Esophagus (tissue), 2 donors: ENCODE data around the gene POPDC3. TPM values are rescaled to one million over a fixed set of nuclear protein-coding genes. Genes with fewer than 3 reads are reported as not detected.

Source experiments
- H3K27ac ChIP-seq, 2 donors: one replicate each; pipeline ENCODE4 v1.5.1; 2013; ENCODE audit warnings: low read depth in 2 of 2, mild to moderate bottlenecking in 2 of 2, inconsistent platforms in 1 of 2, low read length in 1 of 2, moderate library complexity in 1 of 2
- H3K27me3 ChIP-seq, 2 donors: one replicate each; pipeline ENCODE4 v1.6.1; 2013; ENCODE audit warnings: low read length in 2 of 2, control low read depth in 1 of 2, mild to moderate bottlenecking in 1 of 2; ENCODE audit not compliant: insufficient read depth in 2 of 2, control insufficient read depth in 1 of 2
- H3K36me3 ChIP-seq, 2 donors: one replicate each; pipeline ENCODE4 v1.6.1; 2013; ENCODE audit warnings: low read length in 1 of 2; ENCODE audit not compliant: control insufficient read depth in 2 of 2, insufficient read depth in 2 of 2
- H3K4me1 ChIP-seq, 2 donors: one replicate each; pipeline ENCODE4 v1.6.1; 2013; ENCODE audit warnings: low read length in 1 of 2; ENCODE audit not compliant: control insufficient read depth in 2 of 2, insufficient read depth in 2 of 2
- H3K4me3 ChIP-seq, 2 donors: one replicate each; pipeline ENCODE4 v1.5.1; 2013; ENCODE audit warnings: low read length in 2 of 2, mild to moderate bottlenecking in 2 of 2, low read depth in 1 of 2, moderate library complexity in 1 of 2
- H3K9me3 ChIP-seq, 2 donors: one replicate each; pipeline ENCODE4 v1.6.1; 2013; ENCODE audit warnings: mild to moderate bottlenecking in 2 of 2, low read depth in 1 of 2, low read length in 1 of 2, moderate library complexity in 1 of 2; ENCODE audit not compliant: control insufficient read depth in 2 of 2, insufficient read depth in 1 of 2
- WGBS, 2 donors: extraction: QIAGEN DNeasy Blood & Tissue Kit; methylation state at CpG; one replicate each; pipeline ENCODE4 v1.1.7; 2013; 5-methylcytosine and 5-hydroxymethylcytosine counted together
- polyA plus RNA-seq, 2 donors: library from polyadenylated mRNA; stranded (reverse); fragments of 200-250 nt; gene quantifications; one replicate each; pipeline ENCODE4 v1.2.3, GENCODE V29; 2013
- donor health status: healthy with polysubstance abuse.
- donor health status: Bipolar disorder and iron deficiency.

POPDC3 gene
- polyA plus RNA-seq, 2 donors, result 0.24 TPM; not detected in 1

GRCh38 chr6:105200133-105200730 lies 20.4 kb upstream of the POPDC3 start:
- H3K4me1 ChIP-seq, result no peaks in the 10 kb centered on the region
- WGBS, 2 donors, result 79 to 82% methylated on average over 6 of the region's 6 CpGs
- no peaks in the 10 kb centered on the region for H3K9me3 ChIP-seq
- H3K4me3 ChIP-seq, result no peak overlapping the region
- no peak overlapping the region for H3K27ac ChIP-seq
- no peaks in the 10 kb centered on the region for H3K27me3 ChIP-seq
- no peaks in the 10 kb centered on the region for H3K36me3 ChIP-seq

- Histone ChIP-seq H3K4me1 (no peaks in the 10 kb centered on the region), H3K36me3 (no peaks in the 10 kb centered on the region), H3K27me3 (no peaks in the 10 kb centered on the region), H3K27ac (no peak overlapping the region), H3K9me3 (no peaks in the 10 kb centered on the region), H3K4me3 (no peak overlapping the region)
- 44 to 46% methylated on average over 6 of the region's 6 CpGs for WGBS, 2 donors
Observed at GRCh38 chr6:105199711-105200110, 19.9 kb upstream of the POPDC3 start.

- 74 to 84% methylated on average over 2 of the region's 2 CpGs for WGBS, 2 donors
- no peaks in the 10 kb centered on the region for H3K27me3 ChIP-seq
- H3K4me1 ChIP-seq, result no peaks in the 10 kb centered on the region
- no peak overlapping the region for H3K27ac ChIP-seq
- H3K36me3 ChIP-seq, result no peaks in the 10 kb centered on the region
- H3K9me3 ChIP-seq, result no peaks in the 10 kb centered on the region
- no peak overlapping the region for H3K4me3 ChIP-seq
Observed at GRCh38 chr6:105196076-105196475, 16.3 kb upstream of the POPDC3 start.

GRCh38 chr6:105194591-105194990 lies 14.8 kb upstream of the POPDC3 start:
- Histone ChIP-seq H3K4me1 (no peaks in the 10 kb centered on the region), H3K4me3 (no peak overlapping the region), H3K9me3 (no peaks in the 10 kb centered on the region), H3K27ac (no peak overlapping the region), H3K27me3 (no peaks in the 10 kb centered on the region), H3K36me3 (no peaks in the 10 kb centered on the region)
- 58 to 61% methylated on average over 3 of the region's 3 CpGs for WGBS, 2 donors

GRCh38 chr6:105194106-105194505 lies 14.3 kb upstream of the POPDC3 start:
- Histone ChIP-seq H3K4me3 (no peak overlapping the region), H3K9me3 (no peaks in the 10 kb centered on the region), H3K4me1 (no peaks in the 10 kb centered on the region), H3K36me3 (no peaks in the 10 kb centered on the region), H3K27me3 (no peaks in the 10 kb centered on the region), H3K27ac (no peak overlapping the region)
- WGBS, 2 donors, result 90 to 94% methylated on average over 1 of the region's 1 CpG

- H3K36me3 ChIP-seq, result no peaks in the 10 kb centered on the region
- H3K27ac ChIP-seq, result no peak overlapping the region
- no peak overlapping the region for H3K4me3 ChIP-seq
- H3K4me1 ChIP-seq, result no peaks in the 10 kb centered on the region
- 74 to 76% methylated on average over 1 of the region's 1 CpG for WGBS, 2 donors
- no peaks in the 10 kb centered on the region for H3K27me3 ChIP-seq
- no peaks in the 10 kb centered on the region for H3K9me3 ChIP-seq
Observed at GRCh38 chr6:105193647-105194046, 13.8 kb upstream of the POPDC3 start.

- no peak overlapping the region for H3K27ac ChIP-seq
- H3K36me3 ChIP-seq, result no peaks in the 10 kb centered on the region
- no peaks in the 10 kb centered on the region for H3K4me1 ChIP-seq
- no peaks in the 10 kb centered on the region for H3K9me3 ChIP-seq
- WGBS, 2 donors, result 67 to 72% methylated on average over 7 of the region's 7 CpGs
- H3K27me3 ChIP-seq, result no peaks in the 10 kb centered on the region
- H3K4me3 ChIP-seq, result no peak overlapping the region
Observed at GRCh38 chr6:105192707-105193465, 13.1 kb upstream of the POPDC3 start.

GRCh38 chr6:105191351-105191750 lies 11.5 kb upstream of the POPDC3 start:
- H3K4me3 ChIP-seq, result no peak overlapping the region

GRCh38 chr6:105189026-105189820 lies 9.4 kb upstream of the POPDC3 start:
- 80 to 84% methylated on average over 10 of the region's 10 CpGs for WGBS, 2 donors
- no peak overlapping the region for H3K27ac ChIP-seq

More at GRCh38 chr6:105191351-105191750, 11.5 kb upstream of the POPDC3 start:
- H3K36me3 ChIP-seq, result no peaks in the 10 kb centered on the region
- 76 to 79% methylated on average over 1 of the region's 1 CpG for WGBS, 2 donors
- H3K9me3 ChIP-seq, result no peaks in the 10 kb centered on the region
- no peak overlapping the region for H3K27ac ChIP-seq
- H3K27me3 ChIP-seq, result no peaks in the 10 kb centered on the region
- no peaks in the 10 kb centered on the region for H3K4me1 ChIP-seq

More at GRCh38 chr6:105189026-105189820, 9.4 kb upstream of the POPDC3 start:
- no peaks in the 10 kb centered on the region for H3K27me3 ChIP-seq
- H3K4me1 ChIP-seq, result no peaks in the 10 kb centered on the region
- no peaks in the 10 kb centered on the region for H3K9me3 ChIP-seq
- H3K4me3 ChIP-seq, result no peak overlapping the region
- no peaks in the 10 kb centered on the region for H3K36me3 ChIP-seq
